Breast epithelium (tissue), 3 donors: ENCODE measurements around the gene RAB43.

Experiments used
- CTCF ChIP-seq, 3 donors: fragments of 450-650 bp; IDR thresholded peaks; one replicate each; pipeline ENCODE4 v1.5.1; 2016 to 2017; ENCODE audit warnings: antibody characterized with exemption in 3 of 3, mild to moderate bottlenecking in 3 of 3, moderate library complexity in 3 of 3
- POLR2A ChIP-seq: fragments of 450-650 bp; IDR thresholded peaks from one replicate; pipeline ENCODE4 v1.6.1; 2016; ENCODE audit warnings: antibody characterized with exemption, mild to moderate bottlenecking, moderate library complexity
- POLR2AphosphoS5 ChIP-seq, 3 donors: sonication (generic); formaldehyde crosslinking; IDR thresholded peaks; one replicate each; pipeline ENCODE4 v1.6.1; 2017; ENCODE audit warnings: antibody characterized with exemption in 3 of 3

- TF ChIP-seq POLR2A (no peak), POLR2AphosphoS5 (IDR thresholded peaks at IDR 0.05) (no peak), CTCF (IDR thresholded peaks at IDR 0.05) (no peak)
Measured at GRCh38 chr3:129101370-129102138, 20.1 kb downstream of the RAB43 start.
